GM10847 (cell line): ENCODE measurements around the gene FBXL7.

Source experiments
- POLR2A ChIP-seq: IDR thresholded peaks from 2 replicates; pipeline ENCODE4 v1.6.1; 2011; ENCODE audit not compliant: insufficient read length; ENCODE audit errors: extremely low read depth

Gene FBXL7

DNA sequence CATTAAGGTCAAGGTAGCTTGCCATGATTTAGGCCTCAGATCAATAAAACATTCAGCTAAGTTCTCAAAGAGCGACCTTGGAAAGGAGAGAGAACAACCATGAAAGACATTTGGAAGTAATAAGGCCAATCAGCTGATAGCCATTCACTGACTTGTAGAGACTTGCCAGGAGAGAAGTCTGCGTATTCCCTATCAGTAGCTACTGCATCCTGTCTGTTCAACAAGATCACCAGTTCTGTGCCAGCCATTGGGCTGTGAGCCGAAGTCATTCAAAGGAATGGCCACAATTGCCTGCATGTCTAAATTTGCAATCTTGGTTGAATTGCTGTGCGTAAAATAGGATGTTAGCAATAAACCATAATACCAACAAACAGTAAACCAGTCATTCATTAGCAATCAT, 219.8 kb downstream of the FBXL7 start:
- no peak for TF ChIP-seq POLR2A

DNA sequence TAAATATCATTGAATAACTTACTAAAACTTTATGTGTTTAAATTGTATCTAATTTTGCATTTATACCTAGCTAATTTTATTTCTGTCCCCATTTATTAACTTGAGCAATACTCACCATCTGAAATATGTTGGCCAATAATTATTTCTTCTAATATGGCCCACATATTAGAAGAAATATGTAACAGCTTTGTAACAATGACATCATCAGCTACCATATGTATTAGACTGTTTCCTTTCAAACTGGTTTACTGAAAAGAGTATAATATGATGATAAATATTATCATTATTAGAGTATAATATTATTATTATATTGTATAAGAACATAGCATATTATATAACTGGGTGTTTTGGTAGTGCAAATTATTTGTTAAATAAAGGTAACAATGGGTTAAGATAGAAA, 220.5 kb downstream of the FBXL7 start:
- TF ChIP-seq POLR2A = no peak

GRCh38 chr5:15722305-15722704, 222.3 kb downstream of the FBXL7 start:
- no peak for TF ChIP-seq POLR2A

- TF ChIP-seq POLR2A = no peak
These were observed 227.4 kb downstream of the FBXL7 start for GRCh38 chr5:15727375-15727774.

DNA sequence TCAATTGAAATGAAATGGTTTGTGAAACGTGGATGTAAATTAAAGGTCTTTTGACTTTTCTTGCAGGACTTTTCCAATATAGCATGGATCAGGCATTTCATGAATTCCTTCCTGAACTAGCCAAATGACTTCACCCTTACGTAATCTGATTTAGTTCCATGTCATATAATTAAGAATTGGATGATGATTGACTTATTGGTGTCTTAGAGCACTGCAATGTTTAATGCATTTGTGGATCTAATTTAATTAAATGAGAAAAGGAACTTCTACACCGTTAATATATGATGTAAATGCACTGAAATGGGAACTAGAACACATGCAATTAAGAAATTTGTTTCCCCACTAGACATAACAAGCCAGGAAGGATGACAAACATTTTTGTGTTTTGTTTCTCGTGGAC, 228.8 kb downstream of the FBXL7 start:
- TF ChIP-seq POLR2A = no peak

- no peak for TF ChIP-seq POLR2A
These were observed 231.7 kb downstream of the FBXL7 start for GRCh38 chr5:15731699-15732098.

DNA sequence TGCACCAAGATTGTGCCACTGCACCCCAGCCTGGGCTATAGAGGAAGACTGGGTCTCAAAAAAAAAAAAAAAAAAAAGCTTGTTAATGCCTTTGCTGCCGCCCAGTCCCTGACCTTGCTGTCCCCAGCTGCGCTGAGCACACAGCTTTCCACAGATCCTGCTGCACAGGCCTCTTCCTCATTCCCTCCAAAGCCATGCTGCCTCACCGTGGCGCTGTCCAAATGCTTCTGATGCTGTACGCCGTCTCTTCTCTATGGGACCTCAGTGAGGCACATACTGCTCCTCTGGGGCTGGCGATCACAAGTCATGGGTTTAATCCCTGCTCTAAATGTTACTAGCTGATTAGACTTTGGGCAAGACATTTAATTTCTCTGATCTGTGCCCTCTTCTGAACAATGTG, 234.1 kb downstream of the FBXL7 start:
- no peak for TF ChIP-seq POLR2A

GRCh38 chr5:15737036-15737821, 237.2 kb downstream of the FBXL7 start:
- no peak for TF ChIP-seq POLR2A

- no peak for TF ChIP-seq POLR2A
These were observed 238.1 kb downstream of the FBXL7 start for GRCh38 chr5:15737871-15738664.

DNA sequence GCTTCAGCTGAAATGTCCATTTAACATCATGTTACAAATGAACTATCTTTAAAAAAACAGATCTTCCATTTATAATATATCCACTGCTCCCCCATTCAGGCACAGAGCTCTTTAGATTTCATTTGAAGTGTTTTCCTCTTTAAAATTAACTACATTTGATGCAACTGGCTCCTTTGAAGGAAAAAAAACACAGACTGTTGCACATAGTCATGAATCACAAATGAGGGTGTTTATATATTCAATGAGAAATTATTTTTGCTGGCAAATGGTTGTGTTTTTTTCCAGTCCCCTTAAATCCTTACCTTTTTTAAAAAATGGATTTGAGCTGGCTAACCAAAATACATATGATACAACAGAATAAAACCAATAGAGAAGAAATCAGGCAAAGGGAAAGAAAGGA, 240.4 kb downstream of the FBXL7 start:
- TF ChIP-seq POLR2A = no peak

DNA sequence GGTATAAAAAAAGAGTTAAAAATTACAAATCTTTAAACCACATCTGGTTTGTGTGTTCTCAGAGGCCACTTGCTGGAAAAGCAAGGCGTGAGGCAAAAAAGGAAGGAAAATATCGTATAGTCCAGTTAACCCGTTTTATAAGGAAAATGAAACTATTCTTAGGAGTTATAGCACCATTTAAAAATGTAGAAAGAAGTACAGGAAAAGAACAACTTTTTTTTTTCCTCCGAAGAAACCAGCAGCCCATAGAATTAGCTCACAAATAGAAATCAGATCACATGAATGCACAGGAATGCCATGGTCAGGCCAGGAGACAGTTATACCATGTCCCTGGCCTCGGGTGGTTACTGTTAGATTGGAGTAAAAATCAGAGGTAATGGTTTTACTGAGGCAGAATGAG, 241.6 kb downstream of the FBXL7 start:
- TF ChIP-seq POLR2A = no peak

DNA sequence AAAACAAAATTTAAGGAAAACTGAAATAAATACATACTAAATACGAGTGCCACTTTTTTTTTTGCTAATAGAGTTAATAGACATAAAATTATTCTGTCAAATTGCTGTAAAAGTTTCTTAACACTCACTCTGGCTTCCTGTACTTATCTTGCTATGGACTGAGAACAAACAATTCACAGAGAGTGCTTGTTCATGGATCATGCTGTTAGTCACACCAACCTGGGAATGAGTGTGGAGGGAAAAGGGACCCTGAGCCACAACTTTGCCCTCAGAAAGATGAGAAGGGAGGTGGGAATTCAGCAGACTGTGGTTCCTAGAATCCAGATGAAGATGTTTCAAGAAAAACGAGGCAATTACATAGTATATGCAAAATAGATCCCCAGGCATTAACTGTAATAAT, 246.9 kb downstream of the FBXL7 start:
- TF ChIP-seq POLR2A = no peak

- TF ChIP-seq POLR2A = no peak
These were observed 248.3 kb downstream of the FBXL7 start for GRCh38 chr5:15748266-15748665.

DNA sequence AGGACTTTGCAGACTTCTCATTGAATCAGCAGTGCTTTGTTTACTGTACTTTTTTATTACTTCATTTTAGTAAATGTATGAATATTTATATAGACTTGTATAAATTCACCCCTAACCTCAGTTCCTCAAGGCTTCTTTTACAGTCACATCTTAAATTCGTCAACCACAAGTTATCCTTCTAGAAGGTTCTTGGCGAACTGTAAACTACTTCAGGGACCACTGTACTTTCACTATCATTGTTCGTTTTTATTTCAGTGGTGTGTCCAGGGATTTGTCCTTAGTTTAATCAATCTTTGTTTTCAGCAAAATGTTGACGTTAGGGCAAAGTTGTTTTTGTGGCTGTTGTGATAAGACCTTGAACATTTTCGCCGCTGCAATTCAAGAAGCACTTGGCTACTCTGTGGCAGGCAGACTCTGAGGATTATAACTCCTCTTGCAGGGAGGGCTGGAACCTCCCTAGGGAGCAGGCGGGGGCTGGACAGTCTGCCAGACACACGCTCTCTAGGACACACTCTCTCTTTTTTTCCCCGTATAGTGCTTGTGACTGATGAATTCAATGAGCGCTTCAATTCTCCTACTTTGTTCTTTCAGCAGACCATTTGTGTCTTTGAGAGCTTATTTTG, 252.8 kb downstream of the FBXL7 start:
- no peak for TF ChIP-seq POLR2A

- TF ChIP-seq POLR2A = no peak
These were observed 253.8 kb downstream of the FBXL7 start for GRCh38 chr5:15753752-15754151.

GRCh38 chr5:15757103-15757502, 257.1 kb downstream of the FBXL7 start:
- no peak for TF ChIP-seq POLR2A
